GM19351 (cell line): Measurements from ENCODE around the gene VDR.
A peak's percentile ranks its signal among the peaks of the same experiment; 100 is the strongest.
"Not testable (repeated sequence)": the region's sequence is repeated elsewhere in the genome, so short reads cannot be mapped to it uniquely, and the experiment has no call there.

Experiments
- ATAC-seq: cut with Tn5 transposase; IDR thresholded peaks from one replicate; pipeline ENCODE4 v1.9.1; 2021; ENCODE audit warnings: mild to moderate bottlenecking, moderate library complexity; ENCODE audit not compliant: unreplicated experiment

Gene VDR

GRCh38 chr12:47817272-47818006, 87.4 kb downstream of the VDR start:
- no peak for ATAC-seq

DNA sequence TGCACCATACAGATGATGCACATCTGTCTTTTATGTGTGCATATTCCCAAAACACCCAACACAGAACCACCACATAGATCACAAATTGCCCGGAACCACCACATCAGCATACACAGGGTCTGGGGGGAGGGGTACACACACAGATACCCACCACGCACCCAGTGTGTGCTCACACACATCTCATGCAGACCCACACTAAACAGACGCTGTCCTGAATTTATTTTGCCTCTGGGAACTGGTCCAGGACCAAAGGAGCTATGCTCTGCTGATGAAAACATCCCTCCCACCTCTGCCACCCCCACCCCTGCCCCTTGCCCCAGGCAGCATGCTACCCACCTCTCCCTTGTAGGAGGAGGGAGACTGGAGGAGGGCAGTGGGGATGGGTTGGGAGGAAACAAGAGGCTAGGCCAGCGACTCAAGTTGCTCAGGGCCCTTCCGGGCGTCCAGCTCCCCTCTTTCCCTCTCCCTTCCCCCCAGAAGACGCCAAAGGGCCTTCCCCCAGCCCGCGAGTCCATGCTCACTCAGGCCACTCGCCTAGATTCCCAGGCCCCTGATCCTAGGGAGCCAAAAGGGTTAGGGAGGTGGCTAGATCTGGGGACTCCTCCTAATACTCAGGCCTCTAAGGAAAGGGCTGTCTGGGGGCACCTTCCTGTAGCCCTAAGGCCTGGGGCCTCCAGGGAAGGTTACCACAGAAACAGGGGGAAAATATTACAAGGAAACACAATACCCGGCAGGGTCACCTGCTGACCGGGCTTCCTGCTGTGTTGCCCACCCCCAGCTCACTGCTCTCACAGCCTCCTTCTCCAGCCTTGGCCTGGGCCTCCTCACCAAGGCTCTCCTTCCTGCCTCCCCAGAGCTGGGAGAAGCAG, 88.2 kb downstream of the VDR start:
- ATAC-seq, result no peak

DNA sequence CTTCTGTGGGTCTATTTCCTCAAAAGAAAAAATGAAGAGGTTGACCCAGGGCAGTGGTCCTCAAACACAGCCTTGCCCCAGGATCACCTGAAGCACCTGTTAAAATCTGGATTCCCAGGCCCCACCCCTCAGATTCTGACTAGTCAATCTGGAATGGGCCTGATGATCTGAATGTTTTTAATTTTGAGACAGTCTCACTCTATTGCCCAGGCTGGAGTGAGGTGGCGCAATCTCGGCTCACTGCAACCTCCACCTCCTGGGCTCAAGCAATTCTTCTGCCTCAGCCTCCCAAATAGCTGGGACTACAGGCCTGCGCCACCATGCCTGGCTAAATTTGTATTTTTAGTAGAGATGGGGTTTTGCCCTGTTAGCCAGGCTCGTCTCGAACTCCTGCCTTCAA, 89.3 kb downstream of the VDR start:
- ATAC-seq, result not testable (repeated sequence)

DNA sequence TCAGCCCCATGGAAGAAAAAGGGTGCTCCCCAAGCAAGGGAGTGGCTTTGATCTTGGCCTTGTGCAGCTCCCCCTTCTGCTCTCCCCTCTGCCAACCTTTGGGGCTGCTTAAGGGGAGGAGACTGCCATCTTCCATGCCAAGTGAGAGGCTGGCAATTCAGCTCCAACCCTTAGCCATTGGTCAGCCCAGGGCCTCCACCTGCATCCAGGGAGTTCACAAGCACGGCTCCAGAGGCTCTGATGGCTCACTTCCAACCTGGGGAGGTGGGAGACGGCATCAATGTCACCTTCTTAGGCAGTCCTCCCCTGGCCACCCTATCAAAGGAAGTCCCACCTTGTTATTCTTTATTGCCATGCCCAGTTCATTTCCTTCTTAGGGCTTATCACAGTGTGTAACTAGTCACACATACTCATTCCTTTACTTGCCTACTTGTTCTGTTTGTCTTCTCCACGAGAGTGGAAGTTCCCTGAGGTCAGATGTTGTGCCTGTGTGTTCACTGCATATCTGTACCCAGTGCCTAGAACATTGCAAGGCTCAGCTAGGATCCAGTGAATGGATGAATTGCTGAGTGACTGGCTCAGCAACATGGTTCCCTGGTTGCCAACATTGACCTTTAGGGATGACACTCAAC, 90.1 kb downstream of the VDR start:
- no peak for ATAC-seq

- ATAC-seq, result peak; percentile 44
These were observed 91.1 kb downstream of the VDR start for GRCh38 chr12:47813511-47814196.

- peak; percentile 66 for ATAC-seq
These were observed 91.8 kb downstream of the VDR start for GRCh38 chr12:47812797-47813510.

DNA sequence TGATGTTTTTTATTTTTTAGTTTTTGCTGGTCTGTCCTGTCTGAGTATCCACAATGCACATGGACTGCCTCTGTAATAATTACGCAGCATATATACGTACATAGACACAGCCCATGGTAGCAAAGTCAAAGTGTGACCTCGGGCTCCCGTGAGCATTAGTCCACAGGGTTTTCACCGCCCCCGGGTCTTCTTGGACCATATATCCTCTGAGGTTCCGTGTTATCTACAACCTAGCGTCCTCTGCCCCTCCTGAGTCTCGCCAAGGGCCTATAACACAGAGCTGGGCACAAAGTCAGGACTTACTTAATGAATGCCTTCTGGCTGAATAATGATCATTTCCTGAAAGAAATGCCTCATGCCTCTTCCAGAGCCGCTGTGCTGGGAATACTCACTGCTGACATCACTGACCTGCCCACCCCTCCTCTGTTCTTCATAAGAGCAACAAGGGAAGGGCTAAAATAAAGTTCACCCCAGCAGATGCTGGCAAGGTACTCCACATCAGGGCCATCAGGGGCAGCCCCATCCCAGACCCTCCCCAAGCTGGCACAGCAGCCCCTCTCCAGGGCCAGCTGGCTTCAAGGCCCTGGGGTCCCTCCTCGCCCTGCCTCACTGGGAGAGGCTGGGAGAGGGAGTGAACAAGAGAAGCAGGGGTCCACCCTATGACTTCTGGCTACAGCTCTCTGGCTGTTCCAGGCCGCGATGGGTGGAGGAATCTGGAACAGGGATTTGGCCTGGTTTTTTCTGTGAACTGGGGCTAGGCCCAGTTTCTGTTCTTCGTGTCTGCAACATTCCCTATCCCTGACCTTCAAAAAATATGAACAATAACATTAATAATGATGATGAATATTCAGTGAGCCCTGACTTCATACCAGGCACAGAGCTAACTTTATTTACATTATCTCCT, 93.0 kb downstream of the VDR start:
- ATAC-seq, result no peak

DNA sequence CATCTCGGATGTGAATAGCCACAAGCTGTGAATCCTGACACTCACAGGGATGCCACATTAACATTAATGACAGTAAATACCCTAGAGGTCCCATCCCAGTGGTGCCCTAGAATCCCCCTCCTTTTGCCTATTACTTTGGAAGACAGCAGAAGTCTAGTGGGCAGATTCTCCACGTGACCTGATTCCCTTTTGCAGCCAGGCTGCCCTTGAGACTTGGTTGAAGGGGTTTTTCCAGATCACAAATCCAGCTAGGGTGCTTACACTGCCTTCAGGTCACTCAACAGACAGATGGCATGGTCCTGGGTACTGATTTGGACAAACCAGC, 93.8 kb downstream of the VDR start:
- ATAC-seq, result no peak

DNA sequence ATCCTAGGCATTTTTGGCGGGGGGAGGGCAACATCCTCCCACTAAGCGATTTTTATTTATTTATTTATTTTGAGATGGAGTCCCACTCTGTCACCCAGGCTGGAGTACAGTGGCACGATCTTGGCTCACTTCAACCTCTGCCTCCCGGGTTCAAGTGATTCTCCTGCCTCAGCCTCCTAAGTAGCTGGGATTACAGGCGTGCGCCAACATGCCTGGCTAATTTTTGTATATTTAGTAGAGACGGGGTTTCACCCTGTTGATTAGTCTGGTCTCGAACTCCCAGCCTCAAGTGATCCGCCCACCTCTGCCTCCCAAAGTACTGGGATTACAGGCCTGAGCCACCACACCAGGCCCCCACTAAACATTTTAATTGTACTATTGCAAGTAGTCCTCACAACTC, 95.3 kb downstream of the VDR start:
- ATAC-seq, result not testable (repeated sequence)

GRCh38 chr12:47808574-47809365, 96.0 kb downstream of the VDR start:
- ATAC-seq, result no peak

DNA sequence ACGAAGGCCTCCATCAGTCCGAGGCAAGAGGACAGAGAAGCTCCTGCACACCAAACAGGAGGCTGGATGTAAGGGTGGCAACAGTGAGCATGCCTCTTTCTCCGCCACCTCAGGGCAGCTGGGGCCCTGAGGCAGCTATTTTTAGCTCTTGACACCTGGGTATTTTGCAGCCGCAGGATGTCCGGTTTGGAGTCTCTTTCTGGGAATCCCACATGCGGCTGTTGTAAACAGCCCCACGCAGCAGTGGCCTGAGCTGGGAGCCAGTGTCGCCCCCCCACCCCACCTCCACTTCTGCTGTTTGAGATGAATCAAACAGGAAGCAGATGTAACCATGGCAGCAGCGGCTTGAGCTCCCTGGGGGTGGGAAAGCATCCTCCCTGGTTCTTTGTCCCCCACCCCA, 96.7 kb downstream of the VDR start:
- peak; percentile 29 for ATAC-seq

DNA sequence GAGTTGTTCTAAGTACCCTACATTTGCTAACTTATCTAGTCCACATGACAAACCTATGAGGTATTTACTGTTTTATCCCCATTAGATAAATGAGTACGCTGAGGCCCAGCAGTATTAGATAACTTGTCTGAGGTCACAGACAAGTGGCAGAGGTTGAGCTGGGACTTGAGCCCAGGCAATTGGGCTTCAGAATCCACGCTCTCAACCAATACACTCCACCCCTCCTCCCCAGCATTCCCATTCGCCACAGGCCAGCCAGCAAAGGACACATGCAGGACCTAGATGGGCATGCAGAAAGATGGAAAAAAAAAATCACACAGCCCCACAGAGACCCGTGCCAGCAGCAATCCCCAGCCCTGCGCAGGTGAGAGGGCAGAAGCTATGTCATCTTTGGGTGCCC, 97.5 kb downstream of the VDR start:
- ATAC-seq, result no peak

DNA sequence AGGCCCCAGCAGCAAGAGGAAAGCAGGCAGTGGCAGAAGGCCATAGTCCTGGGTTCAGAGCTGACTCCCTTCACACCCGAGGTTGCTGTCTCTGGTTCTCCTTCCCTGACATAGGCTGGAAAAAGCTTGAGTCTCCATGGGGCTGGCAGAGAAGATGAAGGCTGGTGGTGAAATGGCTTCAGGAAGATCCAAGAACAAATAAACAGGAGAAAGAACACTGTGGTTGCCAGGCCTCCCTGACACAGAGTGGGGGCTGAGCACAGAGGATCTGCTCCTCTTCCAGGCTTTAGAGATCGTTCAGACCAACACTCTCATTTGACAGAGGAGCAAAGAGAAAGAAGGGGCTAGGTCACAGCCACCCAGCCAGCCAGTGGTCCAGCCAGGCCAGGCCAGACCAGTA, 99.4 kb downstream of the VDR start:
- no peak for ATAC-seq

DNA sequence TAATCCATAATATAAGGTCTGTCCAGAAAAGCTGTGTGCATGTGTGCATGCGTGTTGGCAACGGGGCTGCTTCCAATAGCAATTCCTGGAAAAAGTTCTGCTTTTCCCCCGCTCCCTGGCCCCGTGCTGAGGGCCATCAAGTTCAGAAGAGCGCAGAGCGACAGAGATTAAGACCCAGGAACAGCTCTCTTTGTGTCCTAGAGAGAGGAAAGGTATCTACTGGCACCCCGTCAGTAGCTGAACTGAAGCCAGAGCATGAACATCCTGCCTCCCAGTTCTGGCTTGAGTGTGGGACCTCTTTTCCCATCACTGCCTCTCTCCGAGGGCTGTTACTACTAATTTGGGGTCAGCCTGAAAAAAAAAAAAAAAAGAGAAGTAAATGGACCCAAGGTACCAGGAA, 100.6 kb downstream of the VDR start:
- ATAC-seq, result no peak

DNA sequence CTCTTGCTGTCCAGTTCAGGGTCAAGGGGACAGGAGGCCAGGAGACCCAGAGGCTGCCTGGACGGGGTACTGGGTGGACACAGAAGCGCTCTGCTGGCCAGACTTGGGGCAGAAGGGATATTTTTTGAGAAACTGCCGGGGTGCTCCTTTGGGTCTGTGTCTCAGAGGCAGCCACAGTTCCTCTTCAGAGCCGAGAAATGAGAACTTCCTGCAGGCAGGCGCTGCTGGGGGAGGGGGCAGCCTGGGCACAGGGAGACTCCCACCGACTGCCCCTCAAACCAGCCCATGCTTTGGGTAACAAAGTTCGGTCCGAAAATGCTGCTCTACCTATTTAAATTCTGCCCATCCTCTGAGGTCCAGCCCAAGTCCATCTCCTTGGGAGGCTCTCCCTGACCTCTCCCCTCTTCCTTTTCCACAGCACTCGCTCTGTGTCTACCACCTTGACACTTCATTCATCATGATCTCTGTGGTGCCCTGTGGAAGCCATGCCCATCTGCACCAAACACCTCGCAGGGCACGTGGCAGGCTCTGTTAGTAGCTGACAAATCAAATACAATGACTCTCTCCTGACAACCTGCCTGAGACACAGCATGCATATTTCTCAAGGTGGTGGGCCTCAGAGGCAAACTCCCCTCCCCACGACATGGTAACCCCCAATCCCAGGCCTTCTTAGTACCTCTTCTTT, 101.5 kb downstream of the VDR start:
- no peak for ATAC-seq

GRCh38 chr12:47802312-47802711, 102.5 kb downstream of the VDR start:
- ATAC-seq, result no peak

- ATAC-seq, result no peak
These were observed 102.9 kb downstream of the VDR start for GRCh38 chr12:47801904-47802246.

GRCh38 chr12:47801170-47801903, 103.5 kb downstream of the VDR start:
- no peak for ATAC-seq
